ENCODE measurements around the gene SLC22A23.

SLC22A23 gene

DNA sequence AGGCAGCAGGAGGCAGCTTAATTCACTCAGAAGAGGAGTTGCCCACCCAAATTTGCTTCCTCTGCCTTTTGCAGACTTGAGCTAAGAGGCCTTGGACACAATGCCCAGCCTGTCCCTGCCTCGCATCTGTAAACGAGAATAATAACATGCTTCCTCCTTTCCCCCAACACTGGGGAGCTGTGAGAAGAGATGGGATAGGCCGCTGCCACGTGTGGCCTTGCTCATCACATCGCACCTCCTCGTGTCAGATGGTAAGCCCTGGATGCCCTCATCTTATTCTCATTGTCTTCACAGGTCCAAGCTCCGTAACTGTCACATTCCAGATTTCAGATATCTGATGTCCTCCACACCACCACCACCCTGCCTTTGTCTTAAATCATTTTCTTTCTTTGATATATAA lies 216.3 kb downstream of the SLC22A23 start:
- no peak for DNase-seq (ENCODE audit: low read depth)

DNA sequence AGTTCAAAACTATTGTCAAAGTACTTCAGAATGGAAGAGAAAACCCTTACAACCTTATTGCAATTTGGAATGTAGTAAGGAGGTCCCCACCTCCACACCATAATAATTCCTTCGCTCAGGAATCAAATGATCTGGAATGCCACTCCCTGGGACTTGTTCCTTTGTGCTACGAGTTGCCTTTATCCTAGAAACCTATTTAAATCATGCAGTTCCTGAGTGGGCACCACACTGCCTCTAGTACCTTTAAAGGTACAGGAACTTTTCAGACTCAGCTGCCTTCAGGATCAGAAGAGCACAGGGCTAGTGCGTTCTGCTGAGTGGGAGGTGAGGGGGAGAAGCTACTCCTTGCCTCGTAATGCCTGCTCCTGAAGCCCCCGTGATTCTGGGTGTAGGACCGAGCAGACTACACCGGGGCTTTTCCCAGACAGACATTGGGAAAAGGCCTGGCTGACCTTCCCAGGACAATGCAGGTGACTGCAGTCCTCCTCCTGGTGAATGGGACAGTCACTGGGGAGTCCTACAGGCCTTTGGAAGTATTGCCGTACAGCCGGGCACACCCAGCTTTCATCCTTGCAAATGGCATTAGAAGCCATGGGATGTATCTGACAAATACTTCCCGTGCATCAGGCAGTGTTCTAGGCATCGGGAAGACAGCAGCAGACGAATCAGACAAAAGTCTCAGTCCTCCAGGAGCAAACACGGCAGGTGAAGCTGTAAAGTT lies 217.6 kb downstream of the SLC22A23 start:
- DNase-seq (ENCODE audit: low read depth), result no peak

GRCh38 chr6:3237761-3238662 lies 218.8 kb downstream of the SLC22A23 start:
- no peak for DNase-seq (ENCODE audit: low read depth)

DNA sequence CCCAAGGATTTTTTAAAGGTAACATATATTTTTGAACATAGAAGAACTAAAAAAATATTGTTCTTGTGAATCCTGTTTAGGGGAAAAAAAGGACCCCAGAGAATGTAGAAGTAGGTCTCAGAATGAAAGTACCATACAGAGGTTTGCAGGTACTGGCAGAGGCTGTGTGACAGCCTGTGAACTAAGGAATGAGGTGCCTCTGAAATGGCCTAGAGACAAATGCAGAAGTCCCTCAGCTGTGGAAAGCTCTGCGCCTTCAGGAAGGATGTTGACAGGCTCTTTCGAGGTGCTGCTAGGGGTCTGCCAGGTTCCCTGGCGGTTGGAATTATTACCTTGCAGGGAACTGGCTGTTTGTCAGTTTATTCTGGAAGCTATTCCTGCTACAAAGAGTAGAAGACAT lies 220.8 kb downstream of the SLC22A23 start:
- no peak for DNase-seq (ENCODE audit: low read depth)

DNA sequence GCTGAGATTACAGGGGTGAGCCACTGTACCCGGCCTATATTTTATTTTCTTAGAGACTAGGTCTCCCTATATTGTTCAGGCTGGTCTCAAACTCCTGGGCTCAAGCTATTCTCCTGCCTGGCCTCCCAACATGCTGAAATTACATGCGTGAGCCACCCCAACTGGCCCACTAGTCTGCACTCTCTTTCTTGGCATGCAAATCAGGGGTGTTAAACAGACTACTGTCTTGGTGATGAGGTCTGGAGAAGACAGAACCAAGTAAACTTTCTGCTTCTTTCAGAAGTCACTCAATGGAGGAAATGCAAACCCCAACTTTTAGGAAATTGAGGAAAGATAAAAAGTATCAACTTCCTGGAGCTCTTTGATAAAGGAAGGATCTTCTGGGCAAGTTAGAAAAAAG lies 221.4 kb downstream of the SLC22A23 start:
- no peak for DNase-seq (ENCODE audit: low read depth)

GRCh38 chr6:3233904-3234303 lies 222.9 kb downstream of the SLC22A23 start:
- DNase-seq (ENCODE audit: low read depth), result no peak

DNA sequence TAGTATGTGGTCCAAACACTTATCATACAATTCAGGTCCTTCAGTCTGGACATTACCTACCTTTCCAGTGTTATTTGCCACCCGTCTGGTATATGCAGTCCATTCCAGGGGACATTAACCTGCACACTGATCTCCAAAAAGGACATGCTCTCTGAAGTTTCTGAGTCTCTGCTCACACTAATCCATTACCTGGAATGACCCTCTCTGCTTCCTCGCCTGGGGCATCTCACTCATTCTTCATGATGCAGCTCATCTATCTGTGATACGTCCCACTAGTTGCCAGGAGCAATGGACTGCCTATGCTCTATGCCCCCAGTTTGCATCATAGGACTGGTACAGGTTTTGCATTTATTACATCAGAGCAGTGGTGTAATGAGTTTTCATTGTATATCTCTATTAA lies 223.5 kb downstream of the SLC22A23 start:
- no peak for DNase-seq (ENCODE audit: low read depth)

- no peak for DNase-seq (ENCODE audit: low read depth)
Observed at GRCh38 chr6:3232017-3232945, 224.6 kb downstream of the SLC22A23 start.

DNA sequence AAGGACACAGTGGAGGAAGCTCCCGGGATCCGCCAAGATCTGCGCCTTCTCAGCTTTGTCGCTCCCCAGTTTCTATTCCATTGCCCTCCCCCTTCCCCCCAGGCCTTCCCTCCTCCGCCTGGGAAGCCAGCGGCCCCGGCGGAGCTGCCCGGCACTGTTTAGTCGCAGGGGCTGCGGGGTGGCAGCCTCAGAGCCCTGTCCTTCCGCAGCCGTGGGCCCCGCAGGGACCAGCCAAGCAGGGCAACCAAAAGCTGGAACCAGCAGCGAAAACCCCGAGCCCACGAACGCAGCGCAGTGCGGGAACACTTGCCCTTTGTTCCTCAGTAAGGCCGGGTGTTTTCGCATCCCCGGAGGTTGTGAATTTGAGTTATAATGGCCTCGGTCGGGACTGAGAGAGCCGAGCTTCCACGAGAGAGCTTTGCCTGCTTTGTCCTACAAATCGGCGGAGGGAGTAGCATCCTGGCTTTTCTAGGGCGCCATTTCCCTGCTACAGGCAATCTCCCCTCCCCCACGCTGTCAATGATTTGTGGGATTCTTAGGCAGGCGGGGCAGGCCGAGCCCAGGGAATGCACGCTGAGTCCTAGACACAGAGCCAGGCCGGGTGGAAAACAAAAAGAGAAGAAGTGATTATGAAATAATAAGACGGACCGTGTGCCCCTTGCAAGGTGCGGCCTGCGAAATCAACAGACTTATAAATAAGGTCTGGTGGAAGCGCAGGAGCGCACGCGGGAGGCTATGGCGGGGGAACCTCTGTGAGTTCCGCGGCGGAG lies 225.4 kb downstream of the SLC22A23 start:
- DNase-seq (ENCODE audit: low read depth), result peak; percentile 59

DNA sequence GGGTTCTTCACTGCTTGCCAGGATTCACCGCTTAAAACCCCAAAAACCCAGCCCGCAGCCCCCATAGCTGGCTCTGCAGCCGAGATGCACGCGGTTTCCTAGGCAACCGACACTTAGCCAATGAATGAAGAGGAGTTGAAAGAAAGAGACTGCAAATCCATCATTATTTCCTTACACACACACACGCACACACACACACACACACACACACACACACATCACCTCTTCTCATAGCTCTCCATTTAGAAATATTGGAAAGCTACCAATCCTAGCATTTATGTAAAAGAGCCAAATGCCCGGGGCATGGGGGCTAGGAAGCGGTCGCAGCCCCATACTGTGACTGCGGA lies 226.0 kb downstream of the SLC22A23 start:
- no peak for DNase-seq (ENCODE audit: low read depth)

DNA sequence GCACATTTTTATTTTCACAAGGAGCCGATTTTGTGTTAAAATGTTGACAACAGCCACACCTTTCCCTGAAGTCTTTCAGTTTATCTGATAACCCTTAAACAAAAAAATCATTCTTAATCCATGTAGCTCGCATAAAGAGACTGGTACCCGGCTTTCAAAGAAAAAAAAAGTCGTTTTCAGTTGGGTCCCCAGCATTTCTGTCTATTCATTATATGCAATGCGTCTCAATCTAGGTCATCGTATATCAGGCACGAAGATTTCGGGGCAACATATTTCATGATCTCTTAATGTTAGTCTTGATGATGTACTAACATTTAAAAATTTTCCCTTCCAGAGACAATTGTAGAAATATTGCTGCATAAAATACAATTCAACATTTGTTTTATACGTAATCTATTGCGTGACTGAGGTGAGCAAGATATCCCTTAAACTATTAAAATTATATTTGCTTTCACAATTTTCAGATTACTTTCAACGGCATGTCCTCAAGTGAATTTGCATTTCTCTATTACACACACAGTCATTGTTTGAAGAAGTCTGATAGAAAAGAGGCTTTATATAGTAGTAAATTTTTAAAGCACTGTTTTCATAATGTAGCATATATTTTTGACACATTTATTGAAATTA lies 226.5 kb downstream of the SLC22A23 start:
- DNase-seq (ENCODE audit: low read depth), result no peak

GRCh38 chr6:3229566-3230178 lies 227.2 kb downstream of the SLC22A23 start:
- no peak for DNase-seq (ENCODE audit: low read depth)

- no peak for DNase-seq (ENCODE audit: low read depth)
Observed at GRCh38 chr6:3228771-3229565, 227.9 kb downstream of the SLC22A23 start.

DNA sequence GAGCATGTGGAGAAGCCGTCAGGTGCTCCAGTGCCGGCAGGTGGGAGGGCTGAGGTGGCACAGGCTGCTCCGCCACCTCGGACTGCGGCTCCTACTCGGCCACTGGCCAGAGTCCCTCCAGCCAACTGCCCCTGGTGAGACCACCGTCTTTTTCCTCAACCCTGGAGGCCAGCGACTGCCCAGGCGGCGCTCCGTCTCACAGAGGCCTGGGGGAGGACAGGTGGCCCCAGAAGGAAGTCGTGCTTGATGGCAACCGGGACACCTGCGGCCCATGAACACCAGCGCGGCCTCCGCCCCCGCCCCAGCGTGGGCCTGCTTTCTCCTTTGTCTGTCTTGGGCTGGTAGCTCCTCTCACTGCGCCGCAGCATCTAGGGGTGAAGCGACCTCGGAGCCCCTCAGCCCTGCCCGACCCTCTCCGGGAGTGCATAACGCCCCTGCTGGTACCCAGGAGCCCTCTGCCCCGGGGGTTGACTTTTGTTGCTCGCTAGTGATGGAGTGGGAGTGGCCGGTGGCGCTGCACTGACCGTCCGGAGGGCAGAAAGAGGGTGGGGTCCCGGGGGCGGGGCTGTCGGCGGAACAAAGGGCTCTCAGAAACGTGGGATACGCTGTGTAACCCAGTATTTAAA lies 228.7 kb downstream of the SLC22A23 start:
- DNase-seq (ENCODE audit: low read depth), result no peak

- DNase-seq (ENCODE audit: low read depth), result no peak
Observed at GRCh38 chr6:3227363-3228045, 229.3 kb downstream of the SLC22A23 start, which contains the start of gene TUBB2B. Gene TUBB2B (minus strand): TSS chr6:3227653. CDS start chr6:3227543, 110 bp downstream.

DNA sequence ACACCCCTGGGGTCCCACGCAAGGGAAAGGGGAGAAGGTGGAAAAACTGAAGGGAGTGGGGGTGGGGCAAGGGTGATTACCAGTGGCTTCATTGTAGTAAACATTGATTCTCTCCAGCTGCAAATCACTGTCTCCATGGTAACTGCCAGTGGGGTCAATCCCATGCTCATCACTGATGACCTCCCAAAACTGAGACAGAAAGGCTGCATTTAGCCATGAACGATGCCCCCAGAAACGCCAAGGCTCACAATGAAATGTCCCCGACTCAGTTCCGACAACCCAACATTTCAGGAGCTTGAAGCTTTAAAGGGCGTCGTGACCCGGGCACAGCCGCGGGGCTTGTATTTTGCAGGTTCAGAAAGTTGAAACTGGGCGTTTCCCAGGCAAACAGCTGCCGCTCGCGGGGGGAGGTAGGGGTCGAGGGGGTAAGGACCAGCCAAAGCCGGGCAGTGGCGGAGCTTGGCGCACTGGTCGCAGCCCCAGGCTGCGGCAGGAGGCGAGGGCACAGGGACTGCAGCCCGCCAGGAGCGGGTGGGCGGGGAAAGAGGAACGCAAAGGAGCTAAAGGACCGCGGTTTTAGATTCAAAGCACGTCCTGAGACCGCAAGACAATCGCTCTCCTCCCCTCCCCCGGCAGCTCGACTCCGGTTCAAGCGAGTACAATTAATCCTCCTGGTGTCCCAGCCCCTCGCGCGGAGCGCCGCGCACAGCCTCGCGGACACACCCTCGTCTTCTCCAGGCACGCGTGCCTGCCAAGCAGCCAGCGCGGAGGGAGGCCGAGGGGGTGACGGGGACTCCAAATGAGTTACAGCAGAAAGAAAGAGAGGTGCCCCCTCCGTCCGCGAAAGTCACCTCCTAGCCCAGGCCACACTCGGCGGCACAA lies 230.1 kb downstream of the SLC22A23 start:
- no peak for DNase-seq (ENCODE audit: low read depth)

- DNase-seq (ENCODE audit: low read depth), result no peak
Observed at GRCh38 chr6:3226042-3226441, 230.8 kb downstream of the SLC22A23 start.
